RWPE1 (cell line): ENCODE data around the gene EIF2B2.
"Not testable (repeated sequence)": the region's sequence is repeated elsewhere in the genome, so short reads cannot be mapped to it uniquely, and the experiment has no call there.

Source experiments
- CTCF ChIA-PET: fragments of 350-600 bp; sonication (Branson Sonifier 250); formaldehyde crosslinking; extraction: SDS; loops from one replicate; lab custom pipeline; 2021; lab: Yijun Ruan, JAX
- POLR2A ChIA-PET: fragments of 400-600 bp; formaldehyde crosslinking; extraction: SDS; loops from one replicate; lab custom pipeline; 2020; ENCODE audit warnings: antibody characterized with exemption; ENCODE audit not compliant: low non-redundant PET; lab: Yijun Ruan, JAX
- DNase-seq: peaks from one replicate; pipeline ENCODE4 v3.0.0; 2012; ENCODE audit warnings: low spot score
- H3K27ac ChIP-seq: fragments of 450-650 bp; 2 replicates; pipeline ENCODE4 v1.5.1; 2017
- CTCF ChIP-seq: fragments of 450-650 bp; conservative IDR thresholded peaks from 2 replicates; pipeline ENCODE4 v1.5.1; 2017; ENCODE audit warnings: low read depth, mild to moderate bottlenecking

EIF2B2 gene

GRCh38 chr14:74984236-74985027 lies 18.3 kb upstream of the EIF2B2 start:
- TF ChIP-seq CTCF: no peak
- no peak overlapping the region for H3K27ac ChIP-seq
- ChIA-PET CTCF (interaction anchor here (0.6 to 1.0 kb wide), 2 partner anchors 39 to 1062 kb away, joined by 3 read pairs; no protein-coding TSS in a partner anchor), POLR2A (no interaction called here)
- no peak for DNase-seq

DNA sequence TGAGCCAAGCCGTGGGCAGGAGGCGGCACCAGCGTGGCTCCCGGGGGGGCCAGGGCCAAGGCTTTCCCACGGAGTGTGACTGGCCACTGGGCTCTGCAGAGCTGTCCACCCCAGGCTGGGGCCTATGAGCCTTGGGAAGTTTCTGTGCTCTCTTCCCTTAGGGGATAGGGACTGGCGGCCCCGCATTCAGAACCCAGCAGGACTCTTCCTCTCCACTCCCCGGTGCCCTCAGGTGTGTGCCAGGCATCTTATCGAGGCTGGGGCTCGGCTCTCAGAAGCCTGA lies 17.8 kb upstream of the EIF2B2 start:
- CTCF ChIA-PET: interaction anchor here (1.0 kb wide), 1 partner anchor 39 kb away, joined by 3 read pairs; no protein-coding TSS in a partner anchor
- POLR2A ChIA-PET: no interaction called here
- no peak overlapping the region for H3K27ac ChIP-seq
- TF ChIP-seq CTCF: no peak
- DNase-seq: no peak

GRCh38 chr14:74985806-74986205 lies 16.9 kb upstream of the EIF2B2 start:
- CTCF ChIA-PET: interaction anchor here (0.7 kb wide), 2 partner anchors 38 to 307 kb away, joined by 4 to 6 read pairs; no protein-coding TSS in a partner anchor
- TF ChIP-seq CTCF: no peak
- POLR2A ChIA-PET: no interaction called here
- DNase-seq: no peak
- no peak overlapping the region for H3K27ac ChIP-seq

- DNase-seq: peak; percentile 82
- ChIA-PET POLR2A (no interaction called here), CTCF (no interaction called here)
- peak overlapping the region; percentile 48 for H3K27ac ChIP-seq
- TF ChIP-seq CTCF: no peak
Observed at GRCh38 chr14:74988131-74988530, 14.6 kb upstream of the EIF2B2 start.

GRCh38 chr14:74988993-74989392 lies 13.7 kb upstream of the EIF2B2 start:
- TF ChIP-seq CTCF: no peak
- CTCF ChIA-PET: interaction anchor here (0.7 kb wide), 1 partner anchor 52 kb away, joined by 3 read pairs; no protein-coding TSS in a partner anchor
- H3K27ac ChIP-seq: no peak overlapping the region
- DNase-seq: no peak
- POLR2A ChIA-PET: no interaction called here

- H3K27ac ChIP-seq, DNase-seq, POLR2A ChIA-PET, CTCF ChIA-PET: not testable (repeated sequence)
Observed at GRCh38 chr14:74994182-74994581, 8.5 kb upstream of the EIF2B2 start.

DNA sequence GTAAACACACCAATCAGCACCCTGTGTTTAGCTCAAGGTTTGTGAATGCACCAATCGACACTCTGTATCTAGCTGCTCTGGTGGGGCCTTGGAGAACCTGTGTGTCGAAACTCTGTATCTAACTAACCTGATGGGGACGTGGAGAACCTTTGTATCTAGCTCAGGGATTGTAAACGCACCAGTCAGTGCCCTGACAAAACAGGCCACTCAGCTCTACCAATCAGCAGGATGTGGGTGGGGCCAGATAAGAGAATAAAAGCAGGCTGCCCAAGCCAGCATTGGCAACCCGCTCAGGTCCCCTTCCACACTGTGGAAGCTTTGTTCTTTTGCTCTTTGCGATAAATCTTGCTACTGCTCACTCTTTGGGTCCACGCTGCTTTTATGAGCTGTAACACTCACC lies 6.9 kb upstream of the EIF2B2 start:
- POLR2A ChIA-PET: not testable (repeated sequence)

More for the DNA sequence above, 6.9 kb upstream of the EIF2B2 start:
- H3K27ac ChIP-seq, CTCF ChIA-PET, DNase-seq: not testable (repeated sequence)
